ENCODE results near the gene THRAP3. TPM values are rescaled to one million over a fixed set of nuclear protein-coding genes. Genes with fewer than 3 reads are reported as not detected.

Gene THRAP3
- total and polyA plus RNA-seq, 2 experiments from 2014 or later: 127 to 161 TPM

- H3K4me3 Mint-ChIP-seq: peak overlapping the region; percentile 15; the same call in 1 of the 3 replicates
- peak overlapping the region; percentile 43 for H3K27ac Mint-ChIP-seq
- Histone ChIP-seq H4K20me1 (replicated peaks; ENCODE audit: insufficient read depth) (no peaks in the 10 kb centered on the region), H3K36me3 (ENCODE audit: insufficient read depth) (peaks cover 3% of the 10 kb centered on the region; the same call in 1 of the 2 replicates), H3F3A (replicated peaks; ENCODE audit: low read depth) (no peaks in the 10 kb centered on the region), H3K4me1 (ENCODE audit: insufficient read depth) (peaks cover 5% of the 10 kb centered on the region; the same call in 1 of the 2 replicates), H3K4me3 (no peak overlapping the region), H3K27me3 (ENCODE audit: insufficient read depth) (no peaks in the 10 kb centered on the region), H3K27ac (ENCODE audit: low read depth) (no peak overlapping the region), H3K4me2 (no peak overlapping the region), H3K79me2 (replicated peaks; ENCODE audit: insufficient read depth) (no peaks in the 10 kb centered on the region), H3K9me2 (ENCODE audit: insufficient read depth) (no peaks in the 10 kb centered on the region), H2AFZ (no peak overlapping the region)
- peaks cover 52% of the 10 kb centered on the region for H3K36me3 Mint-ChIP-seq (ENCODE audit: low read depth)
- peaks cover 13% of the 10 kb centered on the region for H3K4me1 Mint-ChIP-seq
- TF ChIP-seq JUNB (IDR thresholded peaks at IDR 0.05; ENCODE audit: unreplicated experiment): no peak
- TF ChIP-seq ZNF114 (CRISPR knock-in tag; IDR thresholded peaks at IDR 0.05): no peak
- peak; percentile 22 to 44; a peak in 3 of 4 replicates for TF ChIP-seq CTCF (conservative IDR thresholded peaks at IDR 0.05; ENCODE audit: low read depth in 2 of 2)
- TF ChIP-seq EZH2phosphoT487 (IDR thresholded peaks at IDR 0.05; ENCODE audit: unreplicated experiment): no peak
- no peak for TF ChIP-seq EZH2 (IDR thresholded peaks at IDR 0.05; ENCODE audit: low read depth, unreplicated experiment)
- TF ChIP-seq NANOG (IDR thresholded peaks at IDR 0.05; ENCODE audit: borderline replicate concordance): no peak
- ATAC-seq: peak; percentile 18; the same call in 1 of the 3 replicates
- no peaks in the 10 kb centered on the region for H3K9me3 Mint-ChIP-seq
- peaks cover 3% of the 10 kb centered on the region for H3K27me3 Mint-ChIP-seq (ENCODE audit: insufficient read depth, low read depth, poor library complexity)
- no peak for DNase-seq (ENCODE audit: low spot score)
Measured at GRCh38 chr1:36352125-36352909, 128.1 kb downstream of the THRAP3 start.

GRCh38 chr1:36352910-36353878, 129.0 kb downstream of the THRAP3 start:
- H3K36me3 ChIP-seq (ENCODE audit: insufficient read depth): peaks cover 3% of the 10 kb centered on the region; the same call in 1 of the 2 replicates
- H2AFZ ChIP-seq: no peak overlapping the region
- Mint-ChIP-seq H3K4me3 (no peak overlapping the region), H3K27me3 (ENCODE audit: insufficient read depth, low read depth, poor library complexity) (peaks cover 3% of the 10 kb centered on the region), H3K36me3 (ENCODE audit: low read depth) (peaks cover 51% of the 10 kb centered on the region), H3K9me3 (no peaks in the 10 kb centered on the region), H3K4me1 (peaks cover 13% of the 10 kb centered on the region), H3K27ac (peak overlapping the region; percentile 43; the same call in 1 of the 2 replicates)
- ATAC-seq (no peak), DNase-seq (ENCODE audit: low spot score) (no peak)
- no peaks in the 10 kb centered on the region for H3K9me2 ChIP-seq (ENCODE audit: insufficient read depth)
- peaks cover 5% of the 10 kb centered on the region; the same call in 1 of the 2 replicates for H3K4me1 ChIP-seq (ENCODE audit: insufficient read depth)
- H3K4me2 ChIP-seq: no peak overlapping the region
- no peaks in the 10 kb centered on the region for H3K27me3 ChIP-seq (ENCODE audit: insufficient read depth)
- no peaks in the 10 kb centered on the region for H3F3A ChIP-seq (replicated peaks; ENCODE audit: low read depth)
- no peak overlapping the region for H3K4me3 ChIP-seq
- no peaks in the 10 kb centered on the region; the same call in 1 of the 2 replicates for H4K20me1 ChIP-seq (replicated peaks; ENCODE audit: insufficient read depth)
- H3K79me2 ChIP-seq (replicated peaks; ENCODE audit: insufficient read depth): no peaks in the 10 kb centered on the region
- no peak overlapping the region for H3K27ac ChIP-seq (ENCODE audit: low read depth)
- TF ChIP-seq POLR2AphosphoS5 (IDR thresholded peaks at IDR 0.05; ENCODE audit: low read depth) (no peak), NANOG (IDR thresholded peaks at IDR 0.05; ENCODE audit: borderline replicate concordance) (no peak), EZH2 (IDR thresholded peaks at IDR 0.05; ENCODE audit: low read depth, unreplicated experiment) (no peak), EZH2phosphoT487 (IDR thresholded peaks at IDR 0.05; ENCODE audit: unreplicated experiment) (no peak), ZNF331 (CRISPR knock-in tag; IDR thresholded peaks at IDR 0.05; ENCODE audit: low read depth) (no peak), STAT1 (IDR thresholded peaks at IDR 0.05; ENCODE audit: unreplicated experiment) (no peak), CTCF (conservative IDR thresholded peaks at IDR 0.05; ENCODE audit: low read depth in 2 of 2) (no peak)
- TF ChIP-seq, protein P1, sequence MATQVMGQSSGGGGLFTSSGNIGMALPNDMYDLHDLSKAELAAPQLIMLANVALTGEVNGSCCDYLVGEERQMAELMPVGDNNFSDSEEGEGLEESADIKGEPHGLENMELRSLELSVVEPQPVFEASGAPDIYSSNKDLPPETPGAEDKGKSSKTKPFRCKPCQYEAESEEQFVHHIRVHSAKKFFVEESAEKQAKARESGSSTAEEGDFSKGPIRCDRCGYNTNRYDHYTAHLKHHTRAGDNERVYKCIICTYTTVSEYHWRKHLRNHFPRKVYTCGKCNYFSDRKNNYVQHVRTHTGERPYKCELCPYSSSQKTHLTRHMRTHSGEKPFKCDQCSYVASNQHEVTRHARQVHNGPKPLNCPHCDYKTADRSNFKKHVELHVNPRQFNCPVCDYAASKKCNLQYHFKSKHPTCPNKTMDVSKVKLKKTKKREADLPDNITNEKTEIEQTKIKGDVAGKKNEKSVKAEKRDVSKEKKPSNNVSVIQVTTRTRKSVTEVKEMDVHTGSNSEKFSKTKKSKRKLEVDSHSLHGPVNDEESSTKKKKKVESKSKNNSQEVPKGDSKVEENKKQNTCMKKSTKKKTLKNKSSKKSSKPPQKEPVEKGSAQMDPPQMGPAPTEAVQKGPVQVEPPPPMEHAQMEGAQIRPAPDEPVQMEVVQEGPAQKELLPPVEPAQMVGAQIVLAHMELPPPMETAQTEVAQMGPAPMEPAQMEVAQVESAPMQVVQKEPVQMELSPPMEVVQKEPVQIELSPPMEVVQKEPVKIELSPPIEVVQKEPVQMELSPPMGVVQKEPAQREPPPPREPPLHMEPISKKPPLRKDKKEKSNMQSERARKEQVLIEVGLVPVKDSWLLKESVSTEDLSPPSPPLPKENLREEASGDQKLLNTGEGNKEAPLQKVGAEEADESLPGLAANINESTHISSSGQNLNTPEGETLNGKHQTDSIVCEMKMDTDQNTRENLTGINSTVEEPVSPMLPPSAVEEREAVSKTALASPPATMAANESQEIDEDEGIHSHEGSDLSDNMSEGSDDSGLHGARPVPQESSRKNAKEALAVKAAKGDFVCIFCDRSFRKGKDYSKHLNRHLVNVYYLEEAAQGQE (IDR thresholded peaks at IDR 0.05; ENCODE audit: unreplicated experiment): no peak
